GM23248 (cell line): ENCODE measurements around the gene ABCA1. TPM values are rescaled to one million over a fixed set of nuclear protein-coding genes. Genes with fewer than 3 reads are reported as not detected.
"Not testable (repeated sequence)": the region's sequence is repeated elsewhere in the genome, so short reads cannot be mapped to it uniquely, and the experiment has no call there.

Source experiments
- DNase-seq: peaks from one replicate; pipeline ENCODE4 v3.0.0-alpha.2; 2015
- H2AFZ ChIP-seq: fragments of 200-600 bp; sonication (generic); 2 replicates; pipeline ENCODE4 v1.6.1; 2016; ENCODE audit warnings: antibody characterized with exemption
- H3F3A ChIP-seq: fragments of 200-600 bp; sonication (generic); 2 replicates; pipeline ENCODE4 v1.6.1; 2016; ENCODE audit warnings: mild to moderate bottlenecking, antibody characterized with exemption, mixed run types; ENCODE audit not compliant: insufficient read depth
- H3K27ac ChIP-seq: fragments of 200-600 bp; sonication (generic); 2 replicates; pipeline ENCODE4 v1.5.1; 2016; ENCODE audit warnings: mild to moderate bottlenecking
- H3K27me3 ChIP-seq: fragments of 200-600 bp; sonication (generic); replicated peaks from 2 replicates; pipeline ENCODE4 v1.6.1; 2016; ENCODE audit warnings: mild to moderate bottlenecking; ENCODE audit not compliant: insufficient read depth
- H3K36me3 ChIP-seq: fragments of 200-600 bp; sonication (generic); 2 replicates; pipeline ENCODE4 v1.6.1; 2016; ENCODE audit warnings: low read depth, mild to moderate bottlenecking
- H3K4me1 ChIP-seq: fragments of 200-600 bp; sonication (generic); 2 replicates; pipeline ENCODE4 v1.6.1; 2016; ENCODE audit warnings: mild to moderate bottlenecking; ENCODE audit not compliant: insufficient read depth
- H3K4me2 ChIP-seq: fragments of 200-600 bp; sonication (generic); one replicate; pipeline ENCODE4 v1.6.1; 2016; ENCODE audit warnings: mild to moderate bottlenecking; ENCODE audit not compliant: unreplicated experiment
- H3K4me3 ChIP-seq: fragments of 200-600 bp; sonication (generic); 2 replicates; pipeline ENCODE4 v1.5.1; 2016; ENCODE audit warnings: mild to moderate bottlenecking
- H3K79me2 ChIP-seq: fragments of 200-600 bp; sonication (generic); 2 replicates; pipeline ENCODE4 v1.6.1; 2016; ENCODE audit warnings: mild to moderate bottlenecking; ENCODE audit not compliant: insufficient read depth
- H3K9ac ChIP-seq: fragments of 200-600 bp; sonication (generic); 2 replicates; pipeline ENCODE4 v1.6.1; 2016; ENCODE audit warnings: mild to moderate bottlenecking
- H3K9me2 ChIP-seq: fragments of 200-600 bp; sonication (generic); 2 replicates; pipeline ENCODE4 v1.6.1; 2016; ENCODE audit warnings: mixed run types, mild to moderate bottlenecking, moderate library complexity; ENCODE audit not compliant: insufficient read depth
- H3K9me3 ChIP-seq: fragments of 200-600 bp; sonication (generic); one replicate; pipeline ENCODE4 v1.6.1; 2017; ENCODE audit warnings: low read depth
- H4K20me1 ChIP-seq: fragments of 200-600 bp; sonication (generic); 2 replicates; pipeline ENCODE4 v1.6.0; 2016; ENCODE audit not compliant: insufficient read depth
- EZH2 ChIP-seq: fragments of 200-600 bp; sonication (generic); IDR thresholded peaks from 2 replicates; pipeline ENCODE4 v1.6.1; 2018; ENCODE audit warnings: antibody characterized with exemption, mild to moderate bottlenecking; ENCODE audit not compliant: insufficient read depth, poor library complexity, severe bottlenecking
- EZH2phosphoT487 ChIP-seq: fragments of 200-600 bp; sonication (generic); IDR thresholded peaks from 2 replicates; pipeline ENCODE4 v1.6.1; 2018; ENCODE audit warnings: antibody characterized with exemption, moderate library complexity, mild to moderate bottlenecking, low read depth; ENCODE audit not compliant: insufficient read depth
- WGBS, 2 experiments: methylation state at CpG; one replicate each; pipeline ENCODE4 v1.1.6; 2015 to 2017; ENCODE audit warnings: low lambda C conversion rate in 2 of 2, low coverage in 1 of 2; ENCODE audit errors: missing lambda C conversion rate in 2 of 2; 5-methylcytosine and 5-hydroxymethylcytosine counted together
- in situ Hi-C: fragments of 300-500 bp; cut with MboI; formaldehyde crosslinking; loops from 2 replicates; pipeline ENCODE4 v1.15.0; 2020
- polyA plus RNA-seq: library from polyadenylated mRNA; unstranded; fragments of >200 nt; fragmentation: Nextera tagmentation; extraction: Ambion mirVana; gene quantifications from 2 replicates; pipeline ENCODE4 v1.2.1, GENCODE V29; 2016
- total RNA-seq: library from RNA; depleted of rRNA; stranded (reverse); fragments of >200 nt; shearing (Covaris generic); gene quantifications from 2 replicates; pipeline ENCODE4 v1.2.3, GENCODE V29; 2014

Gene ABCA1
- total and polyA plus RNA-seq, 2 experiments from 2014 or later, result 6.8 to 15.9 TPM

DNA sequence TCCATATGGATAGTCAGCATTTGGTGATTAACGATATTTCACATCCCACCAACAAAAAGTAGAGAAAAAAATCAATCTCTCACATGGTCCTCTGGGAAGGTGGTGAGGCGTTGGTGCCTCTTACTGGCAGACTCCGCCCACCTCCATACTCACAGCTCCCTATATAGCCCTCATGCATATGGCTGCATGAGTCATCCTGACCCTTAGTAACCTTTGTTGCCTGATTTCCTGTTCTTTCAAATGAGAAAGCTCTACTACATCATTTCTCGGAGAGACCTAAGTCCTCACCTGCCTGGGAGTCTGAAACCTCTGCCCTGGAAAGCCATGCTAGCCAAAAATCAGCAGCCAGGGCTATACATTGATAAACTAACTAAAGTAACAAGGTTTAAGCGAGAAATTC lies 33.3 kb upstream of the ABCA1 start:
- Histone ChIP-seq H3K4me3 (no peak overlapping the region), H3K9me2 (no peaks in the 10 kb centered on the region), H3F3A (no peaks in the 10 kb centered on the region), H4K20me1 (no peaks in the 10 kb centered on the region), H3K9ac (no peak overlapping the region), H2AFZ (no peak overlapping the region), H3K9me3 (no peaks in the 10 kb centered on the region), H3K4me2 (no peak overlapping the region), H3K27me3 (no peaks in the 10 kb centered on the region), H3K36me3 (no peaks in the 10 kb centered on the region), H3K79me2 (no peaks in the 10 kb centered on the region), H3K4me1 (no peaks in the 10 kb centered on the region), H3K27ac (no peak overlapping the region)
- 83 to 84% methylated on average over 5 of the region's 5 CpGs for WGBS, 2 experiments
- DNase-seq, result peak; percentile 46
- no peak for TF ChIP-seq EZH2
- no peak for TF ChIP-seq EZH2phosphoT487
- in situ Hi-C loops, result no loop called here

GRCh38 chr9:104960662-104961061 lies 32.7 kb upstream of the ABCA1 start:
- no peaks in the 10 kb centered on the region for H3F3A ChIP-seq
- H3K9me2 ChIP-seq, result no peaks in the 10 kb centered on the region
- no peak overlapping the region for H2AFZ ChIP-seq
- H3K4me2 ChIP-seq, result no peak overlapping the region
- DNase-seq, result no peak
- no peaks in the 10 kb centered on the region for H3K27me3 ChIP-seq
- TF ChIP-seq EZH2phosphoT487, result no peak
- no peak for TF ChIP-seq EZH2
- H3K79me2 ChIP-seq, result no peaks in the 10 kb centered on the region
- H3K9me3 ChIP-seq, result no peaks in the 10 kb centered on the region
- in situ Hi-C loops, result no loop called here
- no peaks in the 10 kb centered on the region for H3K36me3 ChIP-seq
- H3K9ac ChIP-seq, result no peak overlapping the region
- H3K27ac ChIP-seq, result no peak overlapping the region
- H3K4me3 ChIP-seq, result no peak overlapping the region
- 36 to 72% methylated on average over 1 to 2 of the region's 2 CpGs for WGBS, 2 experiments
- no peaks in the 10 kb centered on the region for H3K4me1 ChIP-seq
- no peaks in the 10 kb centered on the region for H4K20me1 ChIP-seq

- TF ChIP-seq EZH2 (no peak), EZH2phosphoT487 (no peak)
- Histone ChIP-seq H3K9ac (no peak overlapping the region), H3K4me2 (no peak overlapping the region), H3F3A (no peaks in the 10 kb centered on the region), H3K4me3 (no peak overlapping the region), H3K4me1 (no peaks in the 10 kb centered on the region), H2AFZ (no peak overlapping the region), H3K27me3 (no peaks in the 10 kb centered on the region), H3K9me3 (no peaks in the 10 kb centered on the region), H3K9me2 (no peaks in the 10 kb centered on the region), H3K36me3 (no peaks in the 10 kb centered on the region), H3K27ac (no peak overlapping the region), H4K20me1 (no peaks in the 10 kb centered on the region), H3K79me2 (no peaks in the 10 kb centered on the region)
- 26 to 29% methylated on average over 1 of the region's 1 CpG for WGBS, 2 experiments
- no peak for DNase-seq
- in situ Hi-C loops, result no loop called here
Observed at GRCh38 chr9:104958751-104959150, 30.8 kb upstream of the ABCA1 start.

DNA sequence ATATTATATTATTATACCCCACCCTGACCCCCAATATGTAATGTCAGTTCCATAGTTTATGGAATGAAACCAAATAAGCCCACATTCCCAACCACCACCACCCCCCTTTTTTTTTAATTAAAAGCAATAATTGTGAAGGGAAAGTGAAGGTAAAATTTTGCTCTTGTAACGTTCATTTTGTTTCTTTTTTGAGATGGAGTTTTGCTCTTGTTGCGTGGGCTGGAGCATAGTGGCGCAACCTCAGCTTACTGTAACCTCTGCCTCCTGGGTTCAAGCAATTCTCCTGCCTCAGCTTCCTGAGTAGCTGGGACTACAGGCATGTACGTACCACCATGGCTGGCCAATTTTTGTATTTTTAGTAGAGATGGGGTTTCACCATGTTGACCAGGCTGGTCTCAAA lies 30.1 kb upstream of the ABCA1 start:
- DNase-seq, H3K36me3 ChIP-seq, H3K79me2 ChIP-seq, H3K9me3 ChIP-seq, H2AFZ ChIP-seq, H3K9ac ChIP-seq, H4K20me1 ChIP-seq, H3K4me1 ChIP-seq, H3K27ac ChIP-seq, in situ Hi-C loops, H3F3A ChIP-seq, H3K4me2 ChIP-seq, H3K9me2 ChIP-seq, H3K27me3 ChIP-seq, H3K4me3 ChIP-seq: not testable (repeated sequence)
- 80 to 85% methylated on average over 4 of the region's 4 CpGs for WGBS, 2 experiments

GRCh38 chr9:104951487-104951886 lies 23.5 kb upstream of the ABCA1 start:
- TF ChIP-seq EZH2phosphoT487, result no peak
- no peak for TF ChIP-seq EZH2
- H3F3A ChIP-seq, result no peaks in the 10 kb centered on the region
- no peak overlapping the region for H3K9ac ChIP-seq
- no peak for DNase-seq
- no peak overlapping the region for H3K4me2 ChIP-seq
- H4K20me1 ChIP-seq, result no peaks in the 10 kb centered on the region
- H3K27me3 ChIP-seq, result no peaks in the 10 kb centered on the region
- H3K79me2 ChIP-seq, result no peaks in the 10 kb centered on the region
- H3K9me3 ChIP-seq, result no peaks in the 10 kb centered on the region
- H3K4me3 ChIP-seq, result no peak overlapping the region
- in situ Hi-C loops, result no loop called here
- no peaks in the 10 kb centered on the region for H3K36me3 ChIP-seq
- no peaks in the 10 kb centered on the region for H3K9me2 ChIP-seq
- H2AFZ ChIP-seq, result no peak overlapping the region
- no peaks in the 10 kb centered on the region for H3K4me1 ChIP-seq
- no peak overlapping the region for H3K27ac ChIP-seq
- 87 to 88% methylated on average over 4 of the region's 4 CpGs for WGBS, 2 experiments
